Gastroesophageal sphincter (tissue), 3 donors: ENCODE results near the gene GRM7.

ENCODE experiments used
- CTCF ChIP-seq, 4 experiments: fragments of 200-600 bp in 2 of 4; fragments of 450-650 bp in 2 of 4; sonication (generic) in 1 of 4; IDR thresholded peaks; one replicate each; pipeline ENCODE4 v1.5.1; 2017 to 2019; ENCODE audit warnings: antibody characterized with exemption in 4 of 4, mild to moderate bottlenecking in 2 of 4, moderate library complexity in 2 of 4
- EP300 ChIP-seq: sonication (generic); formaldehyde crosslinking; IDR thresholded peaks from one replicate; pipeline ENCODE4 v1.6.1; 2017; ENCODE audit warnings: antibody characterized with exemption, mild to moderate bottlenecking
- POLR2A ChIP-seq, 2 donors: fragments of 450-650 bp; IDR thresholded peaks; one replicate each; pipeline ENCODE4 v1.6.1; 2017; ENCODE audit warnings: antibody characterized with exemption in 2 of 2, mild to moderate bottlenecking in 2 of 2, moderate library complexity in 1 of 2
- POLR2AphosphoS5 ChIP-seq: sonication (generic); formaldehyde crosslinking; IDR thresholded peaks from one replicate; pipeline ENCODE4 v1.6.1; 2017; ENCODE audit warnings: antibody characterized with exemption

DNA sequence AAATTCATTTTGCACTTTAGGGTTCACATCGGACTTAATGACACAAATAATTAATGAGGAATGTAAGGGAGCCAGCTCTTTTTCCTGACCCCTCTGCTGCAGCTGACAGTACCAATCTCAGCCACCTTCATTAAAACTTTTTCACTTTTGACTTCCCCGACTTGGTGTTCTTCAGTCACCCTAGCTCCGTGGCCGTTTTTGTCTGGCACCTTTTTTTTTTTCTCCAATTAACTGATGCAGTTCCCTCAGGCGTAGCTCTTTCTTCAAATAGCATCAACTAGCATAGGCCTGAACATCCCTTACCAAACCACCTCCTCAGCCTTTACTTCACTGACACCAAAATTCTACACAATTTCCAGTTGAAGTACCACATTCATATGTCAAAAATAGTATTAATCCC is 350.8 kb downstream of the GRM7 start:
- TF ChIP-seq CTCF (IDR thresholded peaks at IDR 0.05) (no peak), POLR2A (IDR thresholded peaks at IDR 0.05) (no peak), EP300 (no peak), POLR2AphosphoS5 (no peak)
